Muscle layer of duodenum (tissue), 2 donors: ENCODE measurements around the gene MRFAP1.

Source experiments
- H3K27ac ChIP-seq: one replicate; pipeline ENCODE4 v1.7.0; 2013; ENCODE audit warnings: mild to moderate bottlenecking, low read length
- H3K27me3 ChIP-seq: one replicate; pipeline ENCODE4 v1.7.0; 2013; ENCODE audit warnings: low read depth, mild to moderate bottlenecking, control low read depth, low read length
- H3K36me3 ChIP-seq, 2 donors: one replicate each; pipeline ENCODE4 v1.7.0; 2013; ENCODE audit warnings: low read length in 2 of 2, control low read depth in 1 of 2, mild to moderate bottlenecking in 1 of 2; ENCODE audit not compliant: insufficient read depth in 2 of 2, control insufficient read depth in 1 of 2
- H3K4me1 ChIP-seq, 2 donors: one replicate each; pipeline ENCODE4 v1.7.0; 2013; ENCODE audit warnings: low read length in 2 of 2, mild to moderate bottlenecking in 2 of 2, control low read depth in 1 of 2, moderate library complexity in 1 of 2; ENCODE audit not compliant: insufficient read depth in 2 of 2, control insufficient read depth in 1 of 2
- H3K4me3 ChIP-seq, 2 donors: one replicate each; pipeline ENCODE4 v1.7.0; 2013; ENCODE audit warnings: low read length in 2 of 2, low read depth in 1 of 2, mild to moderate bottlenecking in 1 of 2
- H3K9me3 ChIP-seq, 2 donors: one replicate each; pipeline ENCODE4 v1.7.0; 2013; ENCODE audit warnings: low read length in 2 of 2, control low read depth in 1 of 2, mild to moderate bottlenecking in 1 of 2; ENCODE audit not compliant: control insufficient read depth in 1 of 2
- donor health status: healthy.

The MRFAP1 gene

GRCh38 chr4:6657242-6658208, 17.0 kb downstream of the MRFAP1 start:
- peak overlapping the region in 1 of 2 donors; percentile 62 for H3K4me3 ChIP-seq
- peaks cover 0 to 3% of the 10 kb centered on the region in 2 donors for H3K4me1 ChIP-seq
- no peaks in the 10 kb centered on the region for H3K9me3 ChIP-seq
- H3K27ac ChIP-seq: no peak overlapping the region
- no peaks in the 10 kb centered on the region for H3K27me3 ChIP-seq
- no peaks in the 10 kb centered on the region for H3K36me3 ChIP-seq

DNA sequence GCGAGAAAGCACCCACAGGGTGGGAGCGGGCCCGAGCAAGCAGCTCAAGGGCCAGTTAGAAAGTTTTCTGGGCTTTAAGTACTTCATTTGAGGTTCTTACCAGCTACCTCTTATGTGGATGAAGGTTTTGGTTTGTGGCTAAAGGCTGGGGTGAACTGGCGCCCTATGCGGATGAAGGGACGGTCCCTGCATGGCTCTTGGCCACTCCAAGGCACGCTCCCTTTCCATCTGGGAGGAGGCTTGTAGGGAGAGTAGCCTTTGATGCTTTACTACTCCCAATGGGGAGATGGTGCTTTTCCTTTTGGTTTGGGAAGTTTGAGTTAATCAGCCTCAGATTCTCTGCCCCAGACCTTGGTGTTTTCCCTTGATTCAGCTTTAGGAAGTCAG, 17.7 kb downstream of the MRFAP1 start:
- H3K4me3 ChIP-seq: peak overlapping the region; percentile 37 to 62
- no peak overlapping the region for H3K27ac ChIP-seq
- H3K4me1 ChIP-seq: peaks cover 0 to 3% of the 10 kb centered on the region in 2 donors
- H3K9me3 ChIP-seq: no peaks in the 10 kb centered on the region
- peaks cover 3% of the 10 kb centered on the region for H3K27me3 ChIP-seq
- no peaks in the 10 kb centered on the region for H3K36me3 ChIP-seq

DNA sequence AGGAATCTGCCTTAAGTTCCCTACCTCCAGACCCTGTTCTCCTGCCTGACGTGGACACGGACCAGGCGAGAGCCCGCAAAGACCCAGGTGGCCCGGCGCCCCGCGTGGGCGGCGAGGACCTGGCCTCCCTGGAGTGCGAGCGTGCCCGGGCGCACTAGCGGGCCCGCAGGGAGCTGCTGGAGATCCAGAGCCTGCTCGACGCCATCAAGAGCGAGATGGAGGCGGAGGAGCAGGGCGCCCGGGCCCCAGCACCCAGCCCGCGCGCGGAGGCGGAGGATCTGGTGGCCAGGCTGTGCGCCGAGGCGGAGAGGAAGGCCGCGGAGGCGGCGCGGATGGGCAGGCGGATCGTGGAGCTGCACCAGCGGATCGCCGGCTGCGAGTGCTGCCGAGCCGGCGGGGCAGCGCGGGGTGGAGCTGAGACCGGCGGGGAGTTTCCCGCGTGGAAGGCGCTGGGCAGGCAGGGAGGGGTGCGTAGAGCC, 18.2 kb downstream of the MRFAP1 start:
- peak overlapping the region; percentile 37 to 62 for H3K4me3 ChIP-seq
- H3K36me3 ChIP-seq: no peaks in the 10 kb centered on the region
- H3K4me1 ChIP-seq: peaks cover 0 to 3% of the 10 kb centered on the region in 2 donors
- no peak overlapping the region for H3K27ac ChIP-seq
- H3K9me3 ChIP-seq: no peaks in the 10 kb centered on the region
- H3K27me3 ChIP-seq: peaks cover 7% of the 10 kb centered on the region

- H3K4me1 ChIP-seq: peaks cover 0 to 14% of the 10 kb centered on the region in 2 donors
- no peaks in the 10 kb centered on the region for H3K9me3 ChIP-seq
- H3K27ac ChIP-seq: no peak overlapping the region
- no peaks in the 10 kb centered on the region for H3K36me3 ChIP-seq
- H3K4me3 ChIP-seq: no peak overlapping the region
- H3K27me3 ChIP-seq: peaks cover 18% of the 10 kb centered on the region
Measured at GRCh38 chr4:6659897-6660296, 19.4 kb downstream of the MRFAP1 start.

- no peaks in the 10 kb centered on the region for H3K9me3 ChIP-seq
- H3K27ac ChIP-seq: no peak overlapping the region
- no peaks in the 10 kb centered on the region for H3K36me3 ChIP-seq
- no peak overlapping the region for H3K4me3 ChIP-seq
- H3K4me1 ChIP-seq: peaks cover 0 to 15% of the 10 kb centered on the region in 2 donors
- peaks cover 19% of the 10 kb centered on the region for H3K27me3 ChIP-seq
Measured at GRCh38 chr4:6660430-6660829, 19.9 kb downstream of the MRFAP1 start.

- H3K4me3 ChIP-seq: no peak overlapping the region
- no peak overlapping the region for H3K27ac ChIP-seq
- H3K27me3 ChIP-seq: peaks cover 19% of the 10 kb centered on the region
- H3K4me1 ChIP-seq: peaks cover 0 to 15% of the 10 kb centered on the region in 2 donors
- no peaks in the 10 kb centered on the region for H3K9me3 ChIP-seq
- no peaks in the 10 kb centered on the region for H3K36me3 ChIP-seq
Measured at GRCh38 chr4:6662591-6662990, 22.1 kb downstream of the MRFAP1 start.

DNA sequence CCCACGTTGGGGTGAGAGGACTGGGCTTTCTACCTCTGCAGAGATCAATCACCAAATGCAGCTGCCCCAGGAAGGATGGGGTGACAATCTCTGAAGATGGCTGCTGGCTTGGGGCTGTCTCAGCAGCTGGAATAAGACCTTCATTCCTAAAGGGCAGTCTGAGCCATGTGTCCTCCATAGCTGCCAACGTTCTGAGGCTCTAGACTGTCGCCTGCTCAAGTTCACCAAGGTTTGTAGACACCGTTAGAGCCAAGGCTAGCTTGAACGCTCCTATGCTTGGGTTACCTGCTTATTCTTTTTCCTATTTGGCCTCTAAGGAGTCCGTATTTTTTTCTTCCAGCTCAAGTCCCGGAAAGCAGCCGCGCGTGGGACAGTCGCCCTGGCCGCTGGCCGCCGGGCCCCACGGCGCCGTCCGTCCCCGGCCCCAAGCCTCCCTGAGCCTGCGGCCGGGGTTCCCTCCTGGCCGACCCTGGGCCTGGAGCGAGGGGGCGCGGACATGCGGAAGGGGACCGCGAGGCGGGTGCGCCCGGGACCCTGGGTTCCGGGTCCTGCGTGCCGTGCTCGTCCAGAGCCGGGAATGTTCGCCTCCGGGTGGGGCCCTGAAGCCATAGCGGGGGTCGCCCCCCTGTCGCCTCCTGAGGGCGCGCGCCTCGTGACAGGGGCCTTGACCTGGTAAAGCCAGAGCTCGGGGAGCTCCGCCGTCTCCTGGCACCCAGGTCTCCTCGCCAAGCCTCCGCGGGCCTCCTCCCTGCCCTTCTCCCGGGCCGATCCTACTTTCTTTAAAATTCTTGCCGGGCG, 23.3 kb downstream of the MRFAP1 start:
- Histone ChIP-seq H3K27ac (no peak overlapping the region), H3K27me3 (peaks cover 19% of the 10 kb centered on the region), H3K36me3 (no peaks in the 10 kb centered on the region), H3K9me3 (no peaks in the 10 kb centered on the region), H3K4me3 (peak overlapping the region in 1 of 2 donors; percentile 59), H3K4me1 (peaks cover 0 to 15% of the 10 kb centered on the region in 2 donors)

- Histone ChIP-seq H3K9me3 (no peaks in the 10 kb centered on the region), H3K27ac (no peak overlapping the region), H3K4me3 (no peak overlapping the region), H3K27me3 (peaks cover 19% of the 10 kb centered on the region), H3K36me3 (no peaks in the 10 kb centered on the region), H3K4me1 (peaks cover 0 to 12% of the 10 kb centered on the region in 2 donors)
Measured at GRCh38 chr4:6665320-6665654, 24.8 kb downstream of the MRFAP1 start.

- H3K4me3 ChIP-seq: no peak overlapping the region
- no peak overlapping the region for H3K27ac ChIP-seq
- H3K4me1 ChIP-seq: peaks cover 0 to 12% of the 10 kb centered on the region in 2 donors
Measured at GRCh38 chr4:6668391-6668790, 27.9 kb downstream of the MRFAP1 start.

DNA sequence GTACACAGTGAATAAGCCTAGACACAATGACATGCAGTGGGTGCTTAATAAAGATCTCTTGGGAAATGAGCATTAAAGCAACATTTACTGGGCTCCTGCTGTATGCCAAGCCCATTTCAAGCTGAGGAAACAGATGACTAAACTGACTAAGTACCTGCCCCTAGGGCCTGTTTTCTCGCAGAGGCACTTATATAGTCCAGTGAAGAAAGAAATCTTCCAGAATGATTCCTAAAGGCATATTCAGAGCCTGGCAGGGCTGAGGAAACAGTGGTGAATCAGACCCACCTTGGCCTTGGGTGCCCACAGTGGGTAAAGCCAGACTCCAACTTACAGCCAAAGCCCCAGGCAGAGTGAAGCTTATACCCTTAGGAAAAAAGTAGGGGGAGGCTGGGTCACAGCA, 31.2 kb downstream of the MRFAP1 start:
- peaks cover 17 to 19% of the 10 kb centered on the region in 2 donors for H3K4me1 ChIP-seq
- no peaks in the 10 kb centered on the region for H3K27me3 ChIP-seq
- peaks cover 0 to 6% of the 10 kb centered on the region in 2 donors for H3K36me3 ChIP-seq
- no peaks in the 10 kb centered on the region for H3K9me3 ChIP-seq
- no peak overlapping the region for H3K4me3 ChIP-seq
- H3K27ac ChIP-seq: no peak overlapping the region

More at GRCh38 chr4:6668391-6668790, 27.9 kb downstream of the MRFAP1 start:
- H3K36me3 ChIP-seq: no peaks in the 10 kb centered on the region
- peaks cover 15% of the 10 kb centered on the region for H3K27me3 ChIP-seq
- no peaks in the 10 kb centered on the region for H3K9me3 ChIP-seq

- H3K27me3 ChIP-seq: no peaks in the 10 kb centered on the region
- no peak overlapping the region for H3K4me3 ChIP-seq
- no peaks in the 10 kb centered on the region for H3K9me3 ChIP-seq
- H3K36me3 ChIP-seq: peaks cover 0 to 6% of the 10 kb centered on the region in 2 donors
- H3K27ac ChIP-seq: no peak overlapping the region
- peaks cover 19 to 24% of the 10 kb centered on the region in 2 donors for H3K4me1 ChIP-seq
Measured at GRCh38 chr4:6672131-6672530, 31.6 kb downstream of the MRFAP1 start.
